ENCODE results near the gene ZNF784.

GRCh38 chr19:55590109-55590508 lies 34.3 kb downstream of the ZNF784 start:
- TF ChIP-seq EGR1 (IDR thresholded peaks at IDR 0.05; ENCODE audit: borderline replicate concordance, low read depth, low read length), result no peak
- TF ChIP-seq TAF7 (optimal IDR thresholded peaks at IDR 0.05; ENCODE audit: borderline replicate concordance, low read depth, low read length), result no peak
- no peak for TF ChIP-seq CTCF (IDR thresholded peaks at IDR 0.05; ENCODE audit: control extremely low read depth in 1 of 3, insufficient read depth in 1 of 3, low read depth in 1 of 3, low read length in 3 of 3)
